Lung (tissue), 12 donors: Measurements from ENCODE around the gene ARPC2. TPM values are rescaled to one million over a fixed set of nuclear protein-coding genes. Genes with fewer than 3 reads are reported as not detected.

ENCODE experiments used
- ATAC-seq: fragments of 200-7000 bp; cut with Tn5 transposase; one replicate; pipeline ENCODE4 v1.9.1; 2020; ENCODE audit warnings: moderate number of reproducible peaks; ENCODE audit not compliant: insufficient read depth, low FRiP score
- DNase-seq, 3 donors: peaks; one replicate each; pipeline ENCODE4 v3.0.0-alpha.2; 2013 to 2017
- H3K27ac ChIP-seq, 2 donors: one replicate each; pipeline ENCODE4 v1.5.1; 2013; ENCODE audit warnings: mild to moderate bottlenecking in 2 of 2, moderate library complexity in 2 of 2, control low read depth in 1 of 2, inconsistent platforms in 1 of 2, low read depth in 1 of 2, low read length in 1 of 2
- H3K27me3 ChIP-seq, 3 donors: one replicate each; pipeline ENCODE4 v1.5.1; 2013; ENCODE audit warnings: low read length in 2 of 3; ENCODE audit not compliant: control insufficient read depth in 3 of 3, insufficient read depth in 3 of 3
- H3K36me3 ChIP-seq, 4 donors: one replicate each; pipeline ENCODE4 v1.5.1; 2013; ENCODE audit warnings: low read length in 4 of 4, mild to moderate bottlenecking in 1 of 4, moderate library complexity in 1 of 4; ENCODE audit not compliant: control insufficient read depth in 4 of 4, insufficient read depth in 4 of 4
- H3K4me1 ChIP-seq, 5 donors: one replicate each; pipeline ENCODE4 v1.5.1; 2013; ENCODE audit warnings: low read length in 5 of 5, mild to moderate bottlenecking in 2 of 5, moderate library complexity in 1 of 5; ENCODE audit not compliant: control insufficient read depth in 5 of 5, insufficient read depth in 5 of 5
- H3K4me3 ChIP-seq: one replicate; pipeline ENCODE4 v1.5.1; 2013; ENCODE audit warnings: mild to moderate bottlenecking, control low read depth, moderate library complexity
- H3K9ac ChIP-seq, 2 donors: one replicate each; pipeline ENCODE4 v1.5.1; 2013; ENCODE audit warnings: low read length in 2 of 2, control low read depth in 1 of 2; ENCODE audit not compliant: insufficient read depth in 1 of 2
- H3K9me3 ChIP-seq, 4 donors: one replicate each; pipeline ENCODE4 v1.5.1; 2013; ENCODE audit warnings: low read length in 3 of 4, mild to moderate bottlenecking in 1 of 4, moderate library complexity in 1 of 4; ENCODE audit not compliant: control insufficient read depth in 4 of 4, insufficient read depth in 3 of 4
- WGBS, 2 donors: extraction: QIAGEN DNeasy Blood & Tissue Kit; methylation state at CpG; one replicate each; pipeline ENCODE4 v1.1.7; 2013; 5-methylcytosine and 5-hydroxymethylcytosine counted together
- polyA plus RNA-seq, 2 donors: library from polyadenylated mRNA; stranded (reverse); fragments of 200-250 nt; gene quantifications; one replicate each; pipeline ENCODE4 v1.2.1, GENCODE V29; 2013
- total RNA-seq, 2 donors: library from RNA; depleted of rRNA in 1 of 2; stranded (reverse); fragments of >200 nt in 1 of 2; gene quantifications; one replicate each; pipeline ENCODE4 v1.2.1, GENCODE V29; 2014 to 2021
- TF ChIP-seq, protein P1 (sequence below): IDR thresholded peaks from 2 replicates; pipeline ENCODE4 v1.5.1; 2012; ENCODE audit warnings: mild to moderate bottlenecking; ENCODE audit errors: control extremely low read depth, extremely low read depth
- donor health status: control.
- donor health status: control.
- donor health status: Bipolar disorder and iron deficiency.
- donor health status: healthy.
- donor health status: DM: yes; HTN: yes; CAD: no.

Gene ARPC2
- total and polyA plus RNA-seq, 4 donors, result 190 to 490 (median 308) TPM

GRCh38 chr2:218290316-218291261 is 73.6 kb downstream of the ARPC2 start:
- ATAC-seq (no peak), DNase-seq (no peak)
- TF ChIP-seq, protein P1, sequence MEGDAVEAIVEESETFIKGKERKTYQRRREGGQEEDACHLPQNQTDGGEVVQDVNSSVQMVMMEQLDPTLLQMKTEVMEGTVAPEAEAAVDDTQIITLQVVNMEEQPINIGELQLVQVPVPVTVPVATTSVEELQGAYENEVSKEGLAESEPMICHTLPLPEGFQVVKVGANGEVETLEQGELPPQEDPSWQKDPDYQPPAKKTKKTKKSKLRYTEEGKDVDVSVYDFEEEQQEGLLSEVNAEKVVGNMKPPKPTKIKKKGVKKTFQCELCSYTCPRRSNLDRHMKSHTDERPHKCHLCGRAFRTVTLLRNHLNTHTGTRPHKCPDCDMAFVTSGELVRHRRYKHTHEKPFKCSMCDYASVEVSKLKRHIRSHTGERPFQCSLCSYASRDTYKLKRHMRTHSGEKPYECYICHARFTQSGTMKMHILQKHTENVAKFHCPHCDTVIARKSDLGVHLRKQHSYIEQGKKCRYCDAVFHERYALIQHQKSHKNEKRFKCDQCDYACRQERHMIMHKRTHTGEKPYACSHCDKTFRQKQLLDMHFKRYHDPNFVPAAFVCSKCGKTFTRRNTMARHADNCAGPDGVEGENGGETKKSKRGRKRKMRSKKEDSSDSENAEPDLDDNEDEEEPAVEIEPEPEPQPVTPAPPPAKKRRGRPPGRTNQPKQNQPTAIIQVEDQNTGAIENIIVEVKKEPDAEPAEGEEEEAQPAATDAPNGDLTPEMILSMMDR, result no peak
- Histone ChIP-seq H3K27ac (peak overlapping the region; percentile 95 to 97), H3K9me3 (no peaks in the 10 kb centered on the region), H3K4me1 (peaks cover 16 to 70% (median 29%) of the 10 kb centered on the region in 5 donors), H3K4me3 (peak overlapping the region; percentile 76), H3K36me3 (peaks cover 0 to 2% (median under 1%) of the 10 kb centered on the region in 4 donors), H3K9ac (peak overlapping the region in 1 of 2 donors; percentile 75), H3K27me3 (no peaks in the 10 kb centered on the region)
- 25% methylated on average over 12 of the region's 12 CpGs for WGBS, 2 donors

- WGBS, 2 donors, result 20 to 21% methylated on average over 12 of the region's 12 CpGs
- H3K4me1 ChIP-seq, result peaks cover 16 to 64% (median 27%) of the 10 kb centered on the region in 5 donors
- ATAC-seq (no peak), DNase-seq (no peak)
- peak overlapping the region; percentile 74 to 75 for H3K9ac ChIP-seq
- H3K27me3 ChIP-seq, result no peaks in the 10 kb centered on the region
- H3K4me3 ChIP-seq, result peak overlapping the region; percentile 76
- H3K27ac ChIP-seq, result peak overlapping the region; percentile 95 to 97
- peaks cover 0 to 2% (median 0%) of the 10 kb centered on the region in 4 donors for H3K36me3 ChIP-seq
- TF ChIP-seq, protein P1, result no peak
- no peaks in the 10 kb centered on the region for H3K9me3 ChIP-seq
Observed at GRCh38 chr2:218291318-218292047, 74.5 kb downstream of the ARPC2 start.

DNA sequence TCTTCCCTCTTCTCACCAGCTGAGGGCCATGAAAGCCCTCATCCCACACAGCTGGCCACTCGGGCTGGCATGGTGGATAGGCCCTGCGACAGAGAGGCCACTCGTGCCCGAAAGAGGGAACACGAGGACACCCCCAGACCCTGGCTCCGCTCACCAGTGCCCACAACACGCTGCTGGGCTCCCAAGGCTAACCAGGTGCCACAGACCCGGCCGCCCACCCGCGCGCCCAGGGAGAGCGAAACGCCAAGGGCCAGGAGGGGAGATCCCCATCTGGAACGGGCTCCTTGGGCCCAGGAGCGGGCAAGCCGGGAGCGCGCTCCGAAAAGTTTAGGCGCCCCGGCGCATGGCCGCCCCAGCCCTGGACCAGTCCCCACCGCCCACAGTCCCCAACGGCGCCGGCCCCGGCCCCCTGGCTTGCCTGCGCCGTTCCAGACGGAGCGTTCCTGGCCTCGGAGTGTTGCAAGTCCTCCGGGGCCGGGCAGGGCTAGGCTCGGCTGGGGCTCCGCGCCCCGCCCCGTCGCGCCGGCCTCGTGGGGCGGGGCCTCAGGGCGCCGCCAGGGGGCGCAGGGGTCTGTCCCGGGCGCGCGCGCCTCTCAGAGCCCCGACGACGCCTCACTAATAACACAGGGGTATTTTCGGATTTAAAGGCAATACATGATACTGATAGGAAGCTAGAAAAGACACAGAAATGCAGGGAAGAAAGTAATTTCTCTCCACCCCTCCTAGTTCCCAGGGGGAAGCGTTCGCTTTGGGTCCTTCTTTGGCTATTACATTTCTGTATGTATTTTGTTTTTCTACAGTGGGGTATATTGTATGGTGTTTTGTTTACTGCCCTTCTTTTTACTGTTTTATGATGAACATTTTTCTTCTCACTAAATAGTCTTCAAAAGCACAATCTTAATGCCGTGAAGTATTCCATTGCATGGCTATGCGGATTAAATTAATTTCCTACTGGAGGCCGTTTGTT is 75.3 kb downstream of the ARPC2 start, which contains the start of gene TMBIM1:
Gene TMBIM1, minus strand, starts transcription at position 456 of the 967 bp plus-strand sequence. CDS start 10,362 bp downstream, outside the sequence.
- DNase-seq, result peak; percentile 81 to 85 (median 85)
- H3K4me1 ChIP-seq, result peaks cover 16 to 56% (median 27%) of the 10 kb centered on the region in 5 donors
- WGBS, 2 donors, result 4 to 6% methylated on average over 58 to 63 of the region's 63 CpGs
- peak within 1 kb of the TSS; percentile 76 for H3K4me3 ChIP-seq
- TF ChIP-seq, protein P1, result peak; percentile 53
- no peaks in the 10 kb centered on the region for H3K27me3 ChIP-seq
- H3K27ac ChIP-seq, result peak within 1 kb of the TSS; percentile 95 to 97
- ATAC-seq, result peak; percentile 92
- peak within 1 kb of the TSS; percentile 74 to 75 for H3K9ac ChIP-seq
- H3K36me3 ChIP-seq, result peaks cover 0 to 2% (median 0%) of the 10 kb centered on the region in 4 donors
- H3K9me3 ChIP-seq, result no peaks in the 10 kb centered on the region
